ENCODE data around the gene MBD2. TPM values are rescaled to one million over a fixed set of nuclear protein-coding genes. Genes with fewer than 3 reads are reported as not detected.

MBD2 gene
- polyA plus RNA-seq (2013) = 33.1 and 34.2 TPM in 2 replicates

DNA sequence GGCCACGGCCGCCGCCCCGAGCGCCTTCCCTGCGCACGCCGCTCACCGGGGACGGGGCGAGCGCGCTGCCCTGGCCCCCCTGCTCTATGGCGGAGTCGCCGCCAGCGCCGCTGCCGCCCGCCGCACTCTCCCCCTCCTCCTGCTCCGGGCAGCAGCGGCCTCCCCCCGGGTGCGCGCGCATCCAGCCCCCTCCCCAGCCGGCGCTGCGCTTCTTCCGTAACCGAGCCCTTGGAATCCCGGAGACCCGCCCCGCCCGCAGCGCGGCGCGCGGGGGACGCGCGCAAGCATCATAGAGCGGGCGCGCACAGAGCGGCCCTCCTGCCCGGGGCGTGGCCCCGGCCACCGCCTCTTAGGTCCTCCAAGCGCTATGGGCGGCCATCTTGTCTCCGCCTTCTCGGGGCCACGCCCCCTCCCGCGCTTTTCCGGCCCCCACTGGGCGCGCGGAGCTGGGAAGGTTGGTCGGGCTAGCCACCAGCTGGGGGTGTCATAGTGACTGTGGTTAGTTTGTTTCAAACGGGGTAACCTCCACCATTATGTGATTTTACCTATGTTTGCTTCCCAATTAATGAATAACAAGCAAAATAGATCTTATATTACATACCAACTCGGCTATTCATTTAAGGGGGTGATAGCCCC is at the start of gene MBD2:
MBD2 (minus strand) TSS at position 291 of the 636 bp plus-strand sequence; CDS start at position 181, 110 bp downstream.
- Histone ChIP-seq H3K4ac (ENCODE audit: low read depth, low read length) (peak within 1 kb of the TSS; percentile 92), H2BK5ac (ENCODE audit: low read depth, low read length, poor library complexity) (peak within 1 kb of the TSS; percentile 74), H2AK5ac (ENCODE audit: low read length) (no peak within 1 kb of the TSS), H3K36me3 (ENCODE audit: control insufficient read depth in 1 of 2, insufficient read depth in 2 of 2, low read length in 2 of 2) (peaks cover 0 to 3% of the 10 kb centered on the region in 2 experiments), H4K12ac (ENCODE audit: low read depth, low read length) (peak within 1 kb of the TSS; percentile 34), H3K23ac (ENCODE audit: low read length) (no peak within 1 kb of the TSS), H4K8ac (ENCODE audit: low read depth, low read length) (peak within 1 kb of the TSS; percentile 66), H3K79me2 (ENCODE audit: control insufficient read depth, insufficient read depth, low read length, poor library complexity) (peaks cover 10% of the 10 kb centered on the region), H3K18ac (ENCODE audit: low read length) (peak within 1 kb of the TSS; percentile 87), H2AFZ (ENCODE audit: insufficient read depth, low read length, poor library complexity) (peak within 1 kb of the TSS; percentile 39), H2BK12ac (ENCODE audit: low read length) (no peak within 1 kb of the TSS), H3K9me3 (ENCODE audit: insufficient read depth, low read depth, low read length) (no peaks in the 10 kb centered on the region), H3K27me3 (ENCODE audit: insufficient read depth, low read length) (no peaks in the 10 kb centered on the region), H4K91ac (ENCODE audit: low read depth, low read length) (peak within 1 kb of the TSS; percentile 70), H3K4me2 (ENCODE audit: low read length) (peak within 1 kb of the TSS; percentile 90), H3K4me3 (ENCODE audit: low read depth, low read length) (peak within 1 kb of the TSS; percentile 84), H3K27ac (ENCODE audit: low read depth, low read length) (peak within 1 kb of the TSS; percentile 75), H3K9ac (ENCODE audit: low read length) (peak within 1 kb of the TSS; percentile 67), H3K14ac (ENCODE audit: low read length) (peak within 1 kb of the TSS; percentile 72), H3K79me1 (ENCODE audit: low read length) (peaks cover 4% of the 10 kb centered on the region), H2BK120ac (ENCODE audit: insufficient read depth, low read length, poor library complexity) (peak within 1 kb of the TSS; percentile 5), H3K4me1 (ENCODE audit: control insufficient read depth in 1 of 2, insufficient read depth in 2 of 2, low read length in 2 of 2) (peaks cover 1 to 6% of the 10 kb centered on the region in 2 experiments)
- peak; percentile 95 to 97 for DNase-seq
- no CpG with 5 or more reads among the region's 66 CpGs for WGBS (ENCODE audit: extremely low coverage, insufficient coverage, insufficient read length)

GRCh38 chr18:54269893-54270844 is 45.7 kb upstream of the MBD2 start:
- Histone ChIP-seq H3K27me3 (ENCODE audit: insufficient read depth, low read length) (no peaks in the 10 kb centered on the region), H3K4me1 (ENCODE audit: control insufficient read depth in 1 of 2, insufficient read depth in 2 of 2, low read length in 2 of 2) (peaks cover 0 to 2% of the 10 kb centered on the region in 2 experiments), H2AK5ac (ENCODE audit: low read length) (peak overlapping the region; percentile 92), H4K8ac (ENCODE audit: low read depth, low read length) (peak overlapping the region; percentile 99), H3K4me3 (ENCODE audit: low read depth, low read length) (peak overlapping the region; percentile 83), H2BK12ac (ENCODE audit: low read length) (peak overlapping the region; percentile 63), H2BK5ac (ENCODE audit: low read depth, low read length, poor library complexity) (peak overlapping the region; percentile 98), H3K23ac (ENCODE audit: low read length) (no peak overlapping the region), H3K4ac (ENCODE audit: low read depth, low read length) (peak overlapping the region; percentile 97), H3K36me3 (ENCODE audit: control insufficient read depth in 1 of 2, insufficient read depth in 2 of 2, low read length in 2 of 2) (peaks cover 0 to 1% of the 10 kb centered on the region in 2 experiments), H3K14ac (ENCODE audit: low read length) (peak overlapping the region; percentile 68), H3K18ac (ENCODE audit: low read length) (peak overlapping the region; percentile 86), H3K9me3 (ENCODE audit: insufficient read depth, low read depth, low read length) (no peaks in the 10 kb centered on the region), H3K9ac (ENCODE audit: low read length) (peak overlapping the region; percentile 83), H4K91ac (ENCODE audit: low read depth, low read length) (peak overlapping the region; percentile 99), H2BK120ac (ENCODE audit: insufficient read depth, low read length, poor library complexity) (peak overlapping the region; percentile 95), H3K79me2 (ENCODE audit: control insufficient read depth, insufficient read depth, low read length, poor library complexity) (peaks cover 8% of the 10 kb centered on the region), H3K27ac (ENCODE audit: low read depth, low read length) (peak overlapping the region; percentile 95), H4K12ac (ENCODE audit: low read depth, low read length) (peak overlapping the region; percentile 82), H2AFZ (ENCODE audit: insufficient read depth, low read length, poor library complexity) (peak overlapping the region; percentile 38), H3K79me1 (ENCODE audit: low read length) (peaks cover 14% of the 10 kb centered on the region), H3K4me2 (ENCODE audit: low read length) (peak overlapping the region; percentile 66)
- no CpG with 5 or more reads among the region's 27 CpGs for WGBS (ENCODE audit: extremely low coverage, insufficient coverage, insufficient read length)
- peak; percentile 76 to 80 for DNase-seq

DNA sequence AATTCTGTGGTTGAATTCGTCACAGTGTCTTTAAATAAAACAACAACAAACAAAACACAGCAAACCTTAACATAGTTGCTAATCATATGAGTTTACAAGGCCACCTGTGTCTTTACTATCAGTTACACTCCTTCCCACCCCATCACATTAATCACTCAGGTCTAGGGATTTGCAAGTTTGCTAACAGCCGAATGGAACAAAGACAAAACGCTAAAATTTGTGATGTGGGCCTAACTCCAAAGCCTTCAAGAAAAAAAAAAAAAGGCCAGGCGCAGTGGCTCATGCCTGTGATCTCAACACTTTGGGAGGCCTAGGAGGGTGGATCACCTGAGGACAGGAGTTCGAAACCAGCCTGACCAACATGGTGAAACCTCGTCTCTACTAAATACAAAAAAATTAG is 44.3 kb upstream of the MBD2 start:
- Histone ChIP-seq H2AK5ac (ENCODE audit: low read length) (no peak overlapping the region), H2BK5ac (ENCODE audit: low read depth, low read length, poor library complexity) (peak overlapping the region; percentile 26), H3K79me2 (ENCODE audit: control insufficient read depth, insufficient read depth, low read length, poor library complexity) (peaks cover 8% of the 10 kb centered on the region), H3K27me3 (ENCODE audit: insufficient read depth, low read length) (no peaks in the 10 kb centered on the region), H2BK120ac (ENCODE audit: insufficient read depth, low read length, poor library complexity) (peak overlapping the region; percentile 95), H4K91ac (ENCODE audit: low read depth, low read length) (peak overlapping the region; percentile 99), H4K8ac (ENCODE audit: low read depth, low read length) (peak overlapping the region; percentile 99), H3K9ac (ENCODE audit: low read length) (no peak overlapping the region), H4K12ac (ENCODE audit: low read depth, low read length) (no peak overlapping the region), H2BK12ac (ENCODE audit: low read length) (peak overlapping the region; percentile 5), H3K79me1 (ENCODE audit: low read length) (peaks cover 16% of the 10 kb centered on the region), H3K4me1 (ENCODE audit: control insufficient read depth in 1 of 2, insufficient read depth in 2 of 2, low read length in 2 of 2) (peaks cover 0 to 5% of the 10 kb centered on the region in 2 experiments), H3K14ac (ENCODE audit: low read length) (peak overlapping the region; percentile 22), H3K4ac (ENCODE audit: low read depth, low read length) (peak overlapping the region; percentile 17), H3K4me3 (ENCODE audit: low read depth, low read length) (peak overlapping the region; percentile 83), H3K9me3 (ENCODE audit: insufficient read depth, low read depth, low read length) (no peaks in the 10 kb centered on the region), H3K36me3 (ENCODE audit: control insufficient read depth in 1 of 2, insufficient read depth in 2 of 2, low read length in 2 of 2) (no peaks in the 10 kb centered on the region), H2AFZ (ENCODE audit: insufficient read depth, low read length, poor library complexity) (no peak overlapping the region), H3K4me2 (ENCODE audit: low read length) (peak overlapping the region; percentile 66), H3K27ac (ENCODE audit: low read depth, low read length) (peak overlapping the region; percentile 95), H3K23ac (ENCODE audit: low read length) (no peak overlapping the region), H3K18ac (ENCODE audit: low read length) (no peak overlapping the region)
- DNase-seq = no peak
- WGBS (ENCODE audit: extremely low coverage, insufficient coverage, insufficient read length) = no CpG with 5 or more reads among the region's 6 CpGs

DNA sequence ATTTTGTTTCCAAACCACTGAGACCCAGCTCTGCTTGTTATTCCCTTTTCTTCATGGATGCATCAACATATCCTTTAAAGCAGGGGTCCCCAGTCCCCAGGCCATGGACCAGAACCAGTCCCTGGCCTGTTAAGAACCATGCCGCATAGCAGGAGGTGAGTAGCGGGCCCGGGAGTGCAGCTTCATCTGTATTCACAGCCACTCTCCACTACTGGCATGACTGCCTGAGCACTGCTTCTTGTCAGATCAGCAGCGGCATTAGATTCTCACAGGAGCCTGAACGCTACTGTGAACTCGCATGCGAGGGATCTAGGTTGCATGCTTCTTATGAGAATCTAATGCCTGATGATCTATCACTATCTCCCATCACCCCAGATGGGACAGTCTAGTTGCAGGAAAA is 43.2 kb upstream of the MBD2 start:
- H2BK5ac ChIP-seq (ENCODE audit: low read depth, low read length, poor library complexity) = no peak overlapping the region
- no peaks in the 10 kb centered on the region for H3K27me3 ChIP-seq (ENCODE audit: insufficient read depth, low read length)
- no peaks in the 10 kb centered on the region for H3K36me3 ChIP-seq (ENCODE audit: control insufficient read depth in 1 of 2, insufficient read depth in 2 of 2, low read length in 2 of 2)
- no CpG with 5 or more reads among the region's 7 CpGs for WGBS (ENCODE audit: extremely low coverage, insufficient coverage, insufficient read length)
- H3K9ac ChIP-seq (ENCODE audit: low read length) = no peak overlapping the region
- no peak overlapping the region for H2AFZ ChIP-seq (ENCODE audit: insufficient read depth, low read length, poor library complexity)
- peaks cover 16% of the 10 kb centered on the region for H3K79me1 ChIP-seq (ENCODE audit: low read length)
- H3K23ac ChIP-seq (ENCODE audit: low read length) = no peak overlapping the region
- H3K4ac ChIP-seq (ENCODE audit: low read depth, low read length) = no peak overlapping the region
- H3K14ac ChIP-seq (ENCODE audit: low read length) = no peak overlapping the region
- no peak overlapping the region for H4K12ac ChIP-seq (ENCODE audit: low read depth, low read length)
- no peak overlapping the region for H4K91ac ChIP-seq (ENCODE audit: low read depth, low read length)
- no peaks in the 10 kb centered on the region for H3K9me3 ChIP-seq (ENCODE audit: insufficient read depth, low read depth, low read length)
- H3K27ac ChIP-seq (ENCODE audit: low read depth, low read length) = no peak overlapping the region
- no peak overlapping the region for H4K8ac ChIP-seq (ENCODE audit: low read depth, low read length)
- no peak overlapping the region for H2BK120ac ChIP-seq (ENCODE audit: insufficient read depth, low read length, poor library complexity)
- no peak for DNase-seq
- peak overlapping the region; percentile 13 for H2BK12ac ChIP-seq (ENCODE audit: low read length)
- peak overlapping the region; percentile 1 for H2AK5ac ChIP-seq (ENCODE audit: low read length)
- H3K4me1 ChIP-seq (ENCODE audit: control insufficient read depth in 1 of 2, insufficient read depth in 2 of 2, low read length in 2 of 2) = peaks cover 0 to 5% of the 10 kb centered on the region in 2 experiments
- peaks cover 8% of the 10 kb centered on the region for H3K79me2 ChIP-seq (ENCODE audit: control insufficient read depth, insufficient read depth, low read length, poor library complexity)
- H3K4me3 ChIP-seq (ENCODE audit: low read depth, low read length) = no peak overlapping the region
- no peak overlapping the region for H3K18ac ChIP-seq (ENCODE audit: low read length)
- H3K4me2 ChIP-seq (ENCODE audit: low read length) = no peak overlapping the region

Measured in trophoblast cell (in vitro differentiated cells and primary cell).